K562 (cell line): ENCODE measurements around the gene LCN15. TPM values are rescaled to one million over a fixed set of nuclear protein-coding genes. Genes with fewer than 3 reads are reported as not detected.

Source experiments
- ATAC-seq: fragments of 200-7000 bp; cut with Tn5 transposase; 3 replicates; pipeline ENCODE4 v1.9.1; 2020; ENCODE audit warnings: moderate library complexity
- BruUV-seq: library from RNA; stranded (reverse); fragments of 400-500 nt; replicated peaks from 2 replicates; lab custom pipeline; 2021; lab: Mats Ljungman, UMichigan
- CTCF ChIA-PET: fragments of 300-600 bp; formaldehyde crosslinking; extraction: SDS; loops from one replicate; lab custom pipeline; 2021; ENCODE audit warnings: low intra/inter-chr PET ratio; lab: Yijun Ruan, JAX
- POLR2A ChIA-PET: fragments of 300-600, 350-650 bp; sonication (Branson Sonifier 250); formaldehyde crosslinking; extraction: SDS; loops from one replicate; lab custom pipeline; 2021; ENCODE audit warnings: antibody characterized with exemption, inconsistent platforms; lab: Yijun Ruan, JAX
- DNase-seq, 4 experiments: peaks; one replicate each; pipeline versions ENCODE4 v3.0.0 to v3.0.0-alpha.2; 2011 to 2018; ENCODE audit warnings: low spot score in 3 of 4, mixed read lengths in 3 of 4; ENCODE audit errors: extremely low read depth in 1 of 4
- FAIRE-seq: peaks from 2 replicates; lab custom pipeline; 2011; peaks lifted over from hg19 to GRCh38; lab: Jason Lieb, UNC
- H2AFZ ChIP-seq: 2 replicates; pipeline ENCODE4 v1.6.0; 2011; ENCODE audit warnings: low read depth, low read length, control low read depth, inconsistent platforms
- H3K27ac ChIP-seq: fragments of 200-600 bp; 3 replicates; pipeline ENCODE4 v1.8.0; 2011; ENCODE audit warnings: low read depth, mild to moderate bottlenecking, control low read depth, inconsistent platforms, low read length, moderate library complexity, mixed read lengths; ENCODE audit errors: extremely low read depth
- H3K27me3 ChIP-seq, 2 experiments: fragments of 300-600 bp in 1 of 2; 2 replicates in 1 of 2; 3 replicates in 1 of 2; pipeline versions ENCODE4 v1.6.0 to v1.8.0; 2011; ENCODE audit warnings: inconsistent platforms in 2 of 2, low read length in 2 of 2, mild to moderate bottlenecking in 1 of 2, mixed read lengths in 1 of 2, moderate library complexity in 1 of 2; ENCODE audit not compliant: control insufficient read depth in 2 of 2, insufficient read depth in 2 of 2
- H3K36me3 ChIP-seq: fragments of 300-600 bp; 3 replicates; pipeline ENCODE4 v1.8.0; 2011; ENCODE audit warnings: mild to moderate bottlenecking, low read length, inconsistent platforms; ENCODE audit not compliant: control insufficient read depth, insufficient read depth
- H3K4me1 ChIP-seq, 2 experiments: fragments of 200-600 bp in 1 of 2; replicated peaks in 1 of 2; 2 replicates in 1 of 2; 3 replicates in 1 of 2; pipeline versions ENCODE4 v1.5.1 to v1.8.0; 2011; ENCODE audit warnings: inconsistent platforms in 2 of 2, low read length in 2 of 2, mild to moderate bottlenecking in 1 of 2, mixed read lengths in 1 of 2, moderate library complexity in 1 of 2; ENCODE audit not compliant: control insufficient read depth in 2 of 2, insufficient read depth in 2 of 2
- H3K4me2 ChIP-seq: 2 replicates; pipeline ENCODE4 v1.6.1; 2011; ENCODE audit warnings: low read length, control low read depth, inconsistent platforms, mixed read lengths; ENCODE audit not compliant: insufficient read depth
- H3K4me3 ChIP-seq: fragments of 200-600 bp; sonication (generic), shearing (Covaris generic); 2 replicates; pipeline ENCODE4 v1.5.1; 2016; ENCODE audit warnings: control low read depth, inconsistent platforms
- H3K79me2 ChIP-seq: fragments of 200-600 bp; 3 replicates; pipeline ENCODE4 v1.8.0; 2011; ENCODE audit warnings: low read length, inconsistent platforms; ENCODE audit not compliant: control insufficient read depth, insufficient read depth
- H3K9ac ChIP-seq, 2 experiments: 2 replicates each; pipeline versions ENCODE4 v1.6.0 to v1.6.1; 2011; ENCODE audit warnings: low read depth in 2 of 2, low read length in 2 of 2, control low read depth in 1 of 2, inconsistent platforms in 1 of 2, mild to moderate bottlenecking in 1 of 2, mixed read lengths in 1 of 2; ENCODE audit not compliant: insufficient read depth in 1 of 2
- H3K9me1 ChIP-seq: one replicate; pipeline ENCODE4 v1.6.0; 2011; ENCODE audit warnings: inconsistent platforms, mild to moderate bottlenecking, low read length, moderate library complexity; ENCODE audit not compliant: control insufficient read depth, insufficient read depth
- H3K9me3 ChIP-seq: replicated peaks from 2 replicates; pipeline ENCODE4 v1.5.1; 2011; ENCODE audit warnings: low read depth, low read length, inconsistent platforms; ENCODE audit not compliant: control insufficient read depth, insufficient read depth
- H4K20me1 ChIP-seq: replicated peaks from 2 replicates; pipeline ENCODE4 v1.6.1; 2011; ENCODE audit warnings: low read length, inconsistent platforms, mixed read lengths; ENCODE audit not compliant: control insufficient read depth, insufficient read depth
- CBX5 ChIP-seq: IDR thresholded peaks from 2 replicates; pipeline ENCODE4 v1.6.1; 2014; ENCODE audit warnings: low read depth, borderline replicate concordance
- CEBPG ChIP-seq, 3 experiments: fragments of 200-800 bp in 1 of 3; sonication (Bioruptor generic) in 1 of 3; sonication (generic) in 1 of 3; formaldehyde crosslinking in 1 of 3; IDR thresholded peaks in 2 of 3; conservative IDR thresholded peaks in 1 of 3; 2 replicates each; pipeline versions ENCODE4 v1.6.1 to v1.8.0; 2016 to 2022; ENCODE audit warnings: missing compliant biosample characterization in 2 of 3, missing genetic modification characterization in 2 of 3, mild to moderate bottlenecking in 1 of 3, missing genetic modification reagents in 1 of 3
- ETS2 ChIP-seq: IDR thresholded peaks from 2 replicates; pipeline ENCODE4 v1.6.1; 2016; ENCODE audit warnings: borderline replicate concordance, missing genetic modification characterization, mild to moderate bottlenecking, moderate library complexity, missing compliant biosample characterization; ENCODE audit not compliant: poor library complexity, severe bottlenecking
- L3MBTL2 ChIP-seq: fragments of 450-650 bp; IDR thresholded peaks from 2 replicates; pipeline ENCODE4 v1.6.1; 2016; ENCODE audit warnings: mild to moderate bottlenecking, moderate library complexity
- LEF1 ChIP-seq: fragments of 450-650 bp; IDR thresholded peaks from 2 replicates; pipeline ENCODE4 v1.6.1; 2016; ENCODE audit warnings: mild to moderate bottlenecking
- MAFK ChIP-seq: IDR thresholded peaks from 2 replicates; pipeline ENCODE4 v1.6.1; 2011; ENCODE audit warnings: low read length, improper control_type of control experiment
- MEF2A ChIP-seq: IDR thresholded peaks from 2 replicates; pipeline ENCODE4 v1.6.1; 2011; ENCODE audit warnings: low read depth, mild to moderate bottlenecking, low read length, moderate library complexity; ENCODE audit not compliant: control insufficient read depth
- PHB2 ChIP-seq: fragments of 450-650 bp; IDR thresholded peaks from 2 replicates; pipeline ENCODE4 v1.6.1; 2017; ENCODE audit warnings: low read depth
- RBFOX2 ChIP-seq: fragments of 200-400 bp; formaldehyde crosslinking; IDR thresholded peaks from 2 replicates; pipeline ENCODE4 v1.6.1; 2017; ENCODE audit warnings: low read depth, mild to moderate bottlenecking, low read length, moderate library complexity
- SNRNP70 ChIP-seq: fragments of 200-400 bp; formaldehyde crosslinking; optimal IDR thresholded peaks from 2 replicates; pipeline ENCODE3; 2017; ENCODE audit warnings: low read depth, low read length
- XRCC4 ChIP-seq: IDR thresholded peaks from one replicate; pipeline ENCODE4 v1.6.1; 2011; ENCODE audit not compliant: insufficient read depth, insufficient read length; ENCODE audit errors: extremely low read depth
- ZKSCAN3 ChIP-seq: fragments of 250-450 bp; sonication (Bioruptor Pico); IDR thresholded peaks from 2 replicates; pipeline ENCODE4 v1.4.0; 2020
- ZNF24 ChIP-seq: fragments of 450-650 bp; IDR thresholded peaks from 2 replicates; pipeline ENCODE4 v1.6.1; 2016
- WGBS: fragments of 100-300 bp; shearing (Covaris generic); methylation state at CpG from one replicate; pipeline ENCODE4 v1.1.6; 2016; ENCODE audit warnings: low coverage, mixed read lengths; ENCODE audit not compliant: insufficient coverage; ENCODE audit errors: missing lambda C conversion rate; 5-methylcytosine and 5-hydroxymethylcytosine counted together
- in situ Hi-C: fragments of 300-500 bp; cut with MboI; formaldehyde crosslinking; loops from 4 replicates; pipeline ENCODE4 v1.15.0; 2018; ENCODE audit warnings: inconsistent platforms, mixed read lengths
- intact Hi-C: fragments of 100-400 bp; cut with micrococcal nuclease; formaldehyde crosslinking; loops from 2 replicates; pipeline ENCODE4 v1.14.2; 2022
- polyA plus RNA-seq, 8 experiments: library from polyadenylated mRNA; depleted of rRNA in 4 of 8; stranded (reverse) in 5 of 8; unstranded in 3 of 8; fragments of >200 nt; fragmentation: Nextera tagmentation in 2 of 8; fragmentation: Illumina TruSeq in 1 of 8; extraction: Ambion mirVana in 2 of 8; extraction: Trizol in 1 of 8; gene quantifications; 2 replicates each; pipeline versions ENCODE4 v1.2.1 to v1.2.3, GENCODE V29; 2011 to 2014; ENCODE audit warnings: inconsistent platforms in 1 of 8, missing spikeins in 1 of 8
- total RNA-seq, 7 experiments: library from RNA; depleted of rRNA in 6 of 7; stranded (reverse); fragments of >200 nt in 6 of 7; fragmentation: Illumina TruSeq in 2 of 7; extraction: Trizol in 2 of 7; gene quantifications; 2 replicates each; pipeline versions ENCODE4 v1.2.1 to v1.2.3, GENCODE V29; 2011 to 2021; ENCODE audit warnings: low replicate concordance in 1 of 7
- TF ChIP-seq, protein P1 (sequence below): fragments of 200-800 bp; sonication (Bioruptor generic); IDR thresholded peaks from 2 replicates; pipeline ENCODE4 v1.6.1; 2016; ENCODE audit warnings: missing genetic modification characterization, missing compliant biosample characterization
- TF ChIP-seq, protein P2 (sequence below): sonication (generic); formaldehyde crosslinking; IDR thresholded peaks from 2 replicates; pipeline ENCODE4 v1.9.0; 2022; ENCODE audit warnings: mild to moderate bottlenecking, missing genetic modification reagents
- TF ChIP-seq, protein P3 (sequence below): fragments of 450-650 bp; formaldehyde crosslinking; IDR thresholded peaks from 2 replicates; pipeline ENCODE4 v1.4.0; 2020; ENCODE audit warnings: mild to moderate bottlenecking, moderate library complexity

The LCN15 gene
- total and polyA plus RNA-seq, 9 of the 15 experiments (the other 6 are each of a cell fraction or from before 2014, with no cell fraction given): 0.66 TPM; not detected in 8

DNA sequence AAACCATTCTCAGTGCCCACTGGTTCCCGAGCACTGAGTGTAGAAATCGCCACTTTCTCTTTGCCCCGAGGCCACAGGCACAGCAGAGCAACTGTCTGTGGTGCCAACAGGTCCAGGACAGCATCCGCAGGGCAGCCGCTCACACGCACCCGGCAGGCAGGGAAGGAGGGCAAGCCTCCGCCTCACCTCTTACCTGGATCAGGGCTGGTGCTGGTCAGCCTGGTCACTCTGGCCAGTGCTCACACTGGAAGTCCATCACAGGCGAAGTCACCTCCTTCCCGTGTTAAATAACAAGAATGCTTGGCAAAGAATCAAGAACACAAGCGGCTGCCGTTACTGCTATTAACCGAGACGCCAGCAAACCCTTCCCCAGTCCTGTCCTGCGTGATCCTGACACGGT is 38.2 kb downstream of the LCN15 start:
- Histone ChIP-seq H3K27ac (peak overlapping the region; percentile 97), H3K9me3 (no peaks in the 10 kb centered on the region), H3K36me3 (peaks cover 72% of the 10 kb centered on the region), H3K4me3 (peak overlapping the region; percentile 67), H3K4me1 (peaks cover 27 to 86% of the 10 kb centered on the region in 2 experiments; a peak in 4 of 5 replicates), H3K9me1 (peaks cover 8% of the 10 kb centered on the region), H3K9ac (peak overlapping the region; percentile 90 to 100), H3K79me2 (peaks cover 77% of the 10 kb centered on the region), H3K27me3 (no peaks in the 10 kb centered on the region), H3K4me2 (peak overlapping the region; percentile 95), H2AFZ (no peak overlapping the region), H4K20me1 (peaks cover 49% of the 10 kb centered on the region)
- ATAC-seq (no peak), DNase-seq (no peak), FAIRE-seq (no peak)
- WGBS: 27% methylated on average over 16 of the region's 16 CpGs
- in situ Hi-C loops (no loop called here), intact Hi-C loops (no loop called here)
- no TSS peak for BruUV-seq
- POLR2A ChIA-PET: interaction anchor here (0.5 to 5.3 kb wide), 12 partner anchors 9 to 372 kb away, joined by 3 to 44 read pairs (median 4); partner anchors contain the start of genes DIPK1B and LCN15
- CTCF ChIA-PET: interaction anchor here (0.5 kb wide), 1 partner anchor 476 kb away, joined by 3 read pairs; no protein-coding TSS in a partner anchor
- TF ChIP-seq ETS2 (tag) (no peak), PHB2 (no peak), XRCC4 (no peak), MAFK (no peak), RBFOX2 (peak; percentile 59), SNRNP70 (peak; percentile 80), ZKSCAN3 (no peak), L3MBTL2 (no peak), LEF1 (no peak), CBX5 (no peak), CEBPG (CRISPR knock-in tag; IDR thresholded peaks at IDR 0.05) (no peak), CEBPG (tag; conservative IDR thresholded peaks at IDR 0.05 in 1 of 2, IDR thresholded peaks at IDR 0.05 in 1 of 2) (no peak), ZNF24 (no peak), MEF2A (no peak)
- TF ChIP-seq, protein P1, sequence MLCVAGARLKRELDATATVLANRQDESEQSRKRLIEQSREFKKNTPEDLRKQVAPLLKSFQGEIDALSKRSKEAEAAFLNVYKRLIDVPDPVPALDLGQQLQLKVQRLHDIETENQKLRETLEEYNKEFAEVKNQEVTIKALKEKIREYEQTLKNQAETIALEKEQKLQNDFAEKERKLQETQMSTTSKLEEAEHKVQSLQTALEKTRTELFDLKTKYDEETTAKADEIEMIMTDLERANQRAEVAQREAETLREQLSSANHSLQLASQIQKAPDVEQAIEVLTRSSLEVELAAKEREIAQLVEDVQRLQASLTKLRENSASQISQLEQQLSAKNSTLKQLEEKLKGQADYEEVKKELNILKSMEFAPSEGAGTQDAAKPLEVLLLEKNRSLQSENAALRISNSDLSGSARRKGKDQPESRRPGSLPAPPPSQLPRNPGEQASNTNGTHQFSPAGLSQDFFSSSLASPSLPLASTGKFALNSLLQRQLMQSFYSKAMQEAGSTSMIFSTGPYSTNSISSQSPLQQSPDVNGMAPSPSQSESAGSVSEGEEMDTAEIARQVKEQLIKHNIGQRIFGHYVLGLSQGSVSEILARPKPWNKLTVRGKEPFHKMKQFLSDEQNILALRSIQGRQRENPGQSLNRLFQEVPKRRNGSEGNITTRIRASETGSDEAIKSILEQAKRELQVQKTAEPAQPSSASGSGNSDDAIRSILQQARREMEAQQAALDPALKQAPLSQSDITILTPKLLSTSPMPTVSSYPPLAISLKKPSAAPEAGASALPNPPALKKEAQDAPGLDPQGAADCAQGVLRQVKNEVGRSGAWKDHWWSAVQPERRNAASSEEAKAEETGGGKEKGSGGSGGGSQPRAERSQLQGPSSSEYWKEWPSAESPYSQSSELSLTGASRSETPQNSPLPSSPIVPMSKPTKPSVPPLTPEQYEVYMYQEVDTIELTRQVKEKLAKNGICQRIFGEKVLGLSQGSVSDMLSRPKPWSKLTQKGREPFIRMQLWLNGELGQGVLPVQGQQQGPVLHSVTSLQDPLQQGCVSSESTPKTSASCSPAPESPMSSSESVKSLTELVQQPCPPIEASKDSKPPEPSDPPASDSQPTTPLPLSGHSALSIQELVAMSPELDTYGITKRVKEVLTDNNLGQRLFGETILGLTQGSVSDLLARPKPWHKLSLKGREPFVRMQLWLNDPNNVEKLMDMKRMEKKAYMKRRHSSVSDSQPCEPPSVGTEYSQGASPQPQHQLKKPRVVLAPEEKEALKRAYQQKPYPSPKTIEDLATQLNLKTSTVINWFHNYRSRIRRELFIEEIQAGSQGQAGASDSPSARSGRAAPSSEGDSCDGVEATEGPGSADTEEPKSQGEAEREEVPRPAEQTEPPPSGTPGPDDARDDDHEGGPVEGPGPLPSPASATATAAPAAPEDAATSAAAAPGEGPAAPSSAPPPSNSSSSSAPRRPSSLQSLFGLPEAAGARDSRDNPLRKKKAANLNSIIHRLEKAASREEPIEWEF (CRISPR knock-in tag): no peak
- TF ChIP-seq, protein P2, sequence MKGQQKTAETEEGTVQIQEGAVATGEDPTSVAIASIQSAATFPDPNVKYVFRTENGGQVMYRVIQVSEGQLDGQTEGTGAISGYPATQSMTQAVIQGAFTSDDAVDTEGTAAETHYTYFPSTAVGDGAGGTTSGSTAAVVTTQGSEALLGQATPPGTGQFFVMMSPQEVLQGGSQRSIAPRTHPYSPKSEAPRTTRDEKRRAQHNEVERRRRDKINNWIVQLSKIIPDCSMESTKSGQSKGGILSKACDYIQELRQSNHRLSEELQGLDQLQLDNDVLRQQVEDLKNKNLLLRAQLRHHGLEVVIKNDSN (CRISPR knock-in tag): 0 out of 2 replicates have a peak, but pooled peaks have one; percentile 29
- TF ChIP-seq, protein P3, sequence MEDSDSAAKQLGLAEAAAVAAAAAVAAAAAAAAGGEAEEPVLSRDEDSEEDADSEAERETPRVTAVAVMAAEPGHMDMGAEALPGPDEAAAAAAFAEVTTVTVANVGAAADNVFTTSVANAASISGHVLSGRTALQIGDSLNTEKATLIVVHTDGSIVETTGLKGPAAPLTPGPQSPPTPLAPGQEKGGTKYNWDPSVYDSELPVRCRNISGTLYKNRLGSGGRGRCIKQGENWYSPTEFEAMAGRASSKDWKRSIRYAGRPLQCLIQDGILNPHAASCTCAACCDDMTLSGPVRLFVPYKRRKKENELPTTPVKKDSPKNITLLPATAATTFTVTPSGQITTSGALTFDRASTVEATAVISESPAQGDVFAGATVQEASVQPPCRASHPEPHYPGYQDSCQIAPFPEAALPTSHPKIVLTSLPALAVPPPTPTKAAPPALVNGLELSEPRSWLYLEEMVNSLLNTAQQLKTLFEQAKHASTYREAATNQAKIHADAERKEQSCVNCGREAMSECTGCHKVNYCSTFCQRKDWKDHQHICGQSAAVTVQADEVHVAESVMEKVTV: no peak
